Activated T-helper 2 cell treated with anti-CD3 and anti-CD28 coated beads, Interferon-gamma antibody, Interleukin-2, Interleukin-4, amounts not matched to agents 10 μg/mL and 5 μg/mL and 100 μg/mL, durations not matched to agents 14 hours and 24 hours and 36 hours (primary cell): Measurements from ENCODE around the gene CUX1. TPM values are rescaled to one million over a fixed set of nuclear protein-coding genes. Genes with fewer than 3 reads are reported as not detected.
"Not testable (repeated sequence)": the region's sequence is repeated elsewhere in the genome, so short reads cannot be mapped to it uniquely, and the experiment has no call there.

ENCODE experiments used
- DNase-seq: peaks from one replicate; pipeline ENCODE4 v3.0.0; 2021; ENCODE audit warnings: low spot score
- H3K27ac Mint-ChIP-seq: one replicate; pipeline ENCODE4 v1.8.0; 2021; ENCODE audit warnings: mixed read lengths
- H3K27me3 Mint-ChIP-seq: one replicate; pipeline ENCODE4 v1.8.0; 2021; ENCODE audit warnings: low read depth, mixed read lengths
- H3K36me3 Mint-ChIP-seq: one replicate; pipeline ENCODE4 v1.8.0; 2021; ENCODE audit warnings: low read depth, mixed read lengths
- H3K4me1 Mint-ChIP-seq: one replicate; pipeline ENCODE4 v1.8.0; 2021; ENCODE audit warnings: low read depth, mixed read lengths
- H3K4me3 Mint-ChIP-seq: one replicate; pipeline ENCODE4 v1.8.0; 2021; ENCODE audit warnings: low read depth, mild to moderate bottlenecking, moderate library complexity, mixed read lengths
- H3K9me3 Mint-ChIP-seq: one replicate; pipeline ENCODE4 v1.8.0; 2021; ENCODE audit warnings: mixed read lengths
- intact Hi-C: fragments of 100-400 bp; cut with micrococcal nuclease; formaldehyde crosslinking; loops from one replicate; pipeline ENCODE4 v1.15.1; 2023
- total RNA-seq: library from RNA; stranded (reverse); gene quantifications from 2 replicates; pipeline ENCODE4 v1.2.3, GENCODE V29; 2022

The CUX1 gene
- total RNA-seq, 1 donor from 2014 or later, result 31.5 TPM

GRCh38 chr7:101880282-101881054, 63.0 kb downstream of the CUX1 start:
- Mint-ChIP-seq H3K4me1 (peaks cover 8% of the 10 kb centered on the region), H3K36me3 (no peaks in the 10 kb centered on the region), H3K4me3 (no peak overlapping the region), H3K9me3 (no peaks in the 10 kb centered on the region), H3K27me3 (no peaks in the 10 kb centered on the region), H3K27ac (no peak overlapping the region)
- intact Hi-C loops, result no loop called here
- no peak for DNase-seq

GRCh38 chr7:101882005-101882421, 64.6 kb downstream of the CUX1 start:
- Mint-ChIP-seq H3K4me1 (peaks cover 8% of the 10 kb centered on the region), H3K27ac (no peak overlapping the region), H3K9me3 (no peaks in the 10 kb centered on the region), H3K27me3 (no peaks in the 10 kb centered on the region), H3K4me3 (no peak overlapping the region), H3K36me3 (no peaks in the 10 kb centered on the region)
- intact Hi-C loops, result no loop called here
- no peak for DNase-seq

GRCh38 chr7:101882595-101883564, 65.5 kb downstream of the CUX1 start:
- H3K36me3 Mint-ChIP-seq, result no peaks in the 10 kb centered on the region
- intact Hi-C loops, result no loop called here
- DNase-seq, result no peak
- H3K4me1 Mint-ChIP-seq, result peaks cover 8% of the 10 kb centered on the region
- no peak overlapping the region for H3K4me3 Mint-ChIP-seq
- H3K27ac Mint-ChIP-seq, result no peak overlapping the region
- H3K9me3 Mint-ChIP-seq, result no peaks in the 10 kb centered on the region
- H3K27me3 Mint-ChIP-seq, result no peaks in the 10 kb centered on the region

GRCh38 chr7:101884671-101885596, 67.5 kb downstream of the CUX1 start:
- intact Hi-C loops, result no loop called here
- H3K4me1 Mint-ChIP-seq, result peaks cover 8% of the 10 kb centered on the region
- H3K36me3 Mint-ChIP-seq, result no peaks in the 10 kb centered on the region
- no peaks in the 10 kb centered on the region for H3K27me3 Mint-ChIP-seq
- no peak overlapping the region for H3K4me3 Mint-ChIP-seq
- no peaks in the 10 kb centered on the region for H3K9me3 Mint-ChIP-seq
- DNase-seq, result no peak
- no peak overlapping the region for H3K27ac Mint-ChIP-seq

GRCh38 chr7:101885597-101885955, 68.2 kb downstream of the CUX1 start:
- no peak for DNase-seq
- no peak overlapping the region for H3K4me3 Mint-ChIP-seq
- intact Hi-C loops, result no loop called here
- no peaks in the 10 kb centered on the region for H3K9me3 Mint-ChIP-seq
- no peaks in the 10 kb centered on the region for H3K27me3 Mint-ChIP-seq
- no peaks in the 10 kb centered on the region for H3K36me3 Mint-ChIP-seq
- H3K27ac Mint-ChIP-seq, result no peak overlapping the region
- peaks cover 8% of the 10 kb centered on the region for H3K4me1 Mint-ChIP-seq

- H3K27ac Mint-ChIP-seq, H3K27me3 Mint-ChIP-seq, H3K4me3 Mint-ChIP-seq, H3K36me3 Mint-ChIP-seq, H3K9me3 Mint-ChIP-seq, H3K4me1 Mint-ChIP-seq, DNase-seq, intact Hi-C loops: not testable (repeated sequence)
These were observed 69.9 kb downstream of the CUX1 start for GRCh38 chr7:101887352-101887751.

GRCh38 chr7:101888564-101888963, 71.1 kb downstream of the CUX1 start:
- H3K4me1 Mint-ChIP-seq, H3K27ac Mint-ChIP-seq, DNase-seq, H3K27me3 Mint-ChIP-seq, H3K4me3 Mint-ChIP-seq, intact Hi-C loops, H3K9me3 Mint-ChIP-seq, H3K36me3 Mint-ChIP-seq: not testable (repeated sequence)

- Mint-ChIP-seq H3K4me1 (no peaks in the 10 kb centered on the region), H3K9me3 (no peaks in the 10 kb centered on the region), H3K36me3 (no peaks in the 10 kb centered on the region), H3K4me3 (no peak overlapping the region), H3K27me3 (no peaks in the 10 kb centered on the region), H3K27ac (no peak overlapping the region)
- intact Hi-C loops, result no loop called here
- DNase-seq, result no peak
These were observed 73.5 kb downstream of the CUX1 start for GRCh38 chr7:101890749-101891523.

GRCh38 chr7:101891936-101892640, 74.7 kb downstream of the CUX1 start:
- H3K27ac Mint-ChIP-seq, result no peak overlapping the region
- no peaks in the 10 kb centered on the region for H3K36me3 Mint-ChIP-seq
- no peak overlapping the region for H3K4me3 Mint-ChIP-seq
- no peak for DNase-seq
- intact Hi-C loops, result no loop called here
- H3K9me3 Mint-ChIP-seq, result no peaks in the 10 kb centered on the region
- H3K4me1 Mint-ChIP-seq, result no peaks in the 10 kb centered on the region
- H3K27me3 Mint-ChIP-seq, result no peaks in the 10 kb centered on the region

- no peaks in the 10 kb centered on the region for H3K9me3 Mint-ChIP-seq
- intact Hi-C loops, result no loop called here
- no peak for DNase-seq
These were observed 76.1 kb downstream of the CUX1 start for GRCh38 chr7:101893341-101894082.

GRCh38 chr7:101896316-101896715, 78.9 kb downstream of the CUX1 start:
- no peaks in the 10 kb centered on the region for H3K9me3 Mint-ChIP-seq
- intact Hi-C loops, result no loop called here
- H3K27me3 Mint-ChIP-seq, result no peaks in the 10 kb centered on the region
- no peak for DNase-seq
- H3K4me1 Mint-ChIP-seq, result no peaks in the 10 kb centered on the region
- H3K36me3 Mint-ChIP-seq, result no peaks in the 10 kb centered on the region
- H3K27ac Mint-ChIP-seq, result no peak overlapping the region
- H3K4me3 Mint-ChIP-seq, result no peak overlapping the region

More at GRCh38 chr7:101893341-101894082, 76.1 kb downstream of the CUX1 start:
- no peak overlapping the region for H3K4me3 Mint-ChIP-seq
- H3K4me1 Mint-ChIP-seq, result no peaks in the 10 kb centered on the region
- H3K36me3 Mint-ChIP-seq, result no peaks in the 10 kb centered on the region
- no peak overlapping the region for H3K27ac Mint-ChIP-seq
- no peaks in the 10 kb centered on the region for H3K27me3 Mint-ChIP-seq
